Bronchial epithelial cell (primary cell): ENCODE data around the gene SENP2. TPM values are rescaled to one million over a fixed set of nuclear protein-coding genes. Genes with fewer than 3 reads are reported as not detected.

Source experiments
- DNase-seq: peaks from one replicate; pipeline ENCODE4 v3.0.0-alpha.2; 2010; ENCODE audit warnings: low read depth
- FAIRE-seq: peaks from 2 replicates; lab custom pipeline; 2011; peaks lifted over from hg19 to GRCh38; lab: Jason Lieb, UNC
- H3K27me3 ChIP-seq: 2 replicates; pipeline ENCODE4 v1.5.1; 2011; ENCODE audit warnings: low read length; ENCODE audit not compliant: control insufficient read depth, insufficient read depth
- H3K36me3 ChIP-seq: 2 replicates; pipeline ENCODE4 v1.5.1; 2011; ENCODE audit warnings: low read length; ENCODE audit not compliant: control insufficient read depth, insufficient read depth
- H3K4me3 ChIP-seq: 2 replicates; pipeline ENCODE4 v1.5.1; 2011; ENCODE audit warnings: mild to moderate bottlenecking, low read depth, low read length, control low read depth
- total RNA-seq: library from RNA; depleted of rRNA; stranded (reverse); fragments of >200 nt; gene quantifications from 2 replicates; pipeline ENCODE4 v1.2.1, GENCODE V29; 2014
- TF ChIP-seq, protein P1 (sequence below): IDR thresholded peaks from 2 replicates; pipeline ENCODE4 v1.5.1; 2011; ENCODE audit warnings: mild to moderate bottlenecking, moderate library complexity, low read length, control low read depth, inconsistent platforms; ENCODE audit not compliant: insufficient read depth, severe bottlenecking

Gene SENP2
- total RNA-seq, 1 donor from 2014 or later: 30.5 TPM

DNA sequence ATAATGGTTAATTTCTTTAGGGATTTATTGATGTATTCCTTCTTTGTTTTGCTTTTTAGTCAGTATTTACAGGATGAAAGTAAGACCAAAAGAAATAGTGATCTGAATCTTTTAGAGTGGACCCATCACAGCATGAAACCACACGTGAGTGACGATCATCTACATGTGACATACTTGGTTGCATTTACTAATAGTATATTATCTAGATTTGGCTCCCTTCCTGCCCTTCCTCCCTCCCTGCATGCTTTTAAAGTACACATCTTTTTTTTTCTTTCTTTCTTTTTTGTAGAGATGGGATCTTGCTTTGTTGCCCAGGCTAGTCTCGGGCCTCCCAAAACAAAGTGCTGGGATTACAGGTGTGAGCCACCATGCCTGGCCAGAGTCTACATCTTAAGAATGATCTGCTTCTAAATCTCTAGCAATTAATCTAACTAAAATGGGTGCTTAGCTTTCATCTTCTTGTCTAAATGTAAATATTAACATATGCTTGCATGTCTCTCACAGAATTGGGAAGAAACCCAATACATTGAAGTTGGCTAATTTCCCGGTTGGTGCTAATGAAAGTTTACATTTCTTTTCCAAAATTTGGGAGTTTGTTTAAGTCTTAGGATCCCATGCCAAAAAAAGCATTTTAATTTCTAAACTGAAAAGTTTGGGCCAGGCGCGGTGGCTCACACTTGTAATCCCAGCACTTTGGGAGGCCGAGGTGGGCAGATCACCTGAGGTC lies 38.0 kb downstream of the SENP2 start:
- DNase-seq (no peak), FAIRE-seq (no peak)
- H3K36me3 ChIP-seq: peaks cover 6% of the 10 kb centered on the region
- no peaks in the 10 kb centered on the region for H3K27me3 ChIP-seq
- TF ChIP-seq, protein P1, sequence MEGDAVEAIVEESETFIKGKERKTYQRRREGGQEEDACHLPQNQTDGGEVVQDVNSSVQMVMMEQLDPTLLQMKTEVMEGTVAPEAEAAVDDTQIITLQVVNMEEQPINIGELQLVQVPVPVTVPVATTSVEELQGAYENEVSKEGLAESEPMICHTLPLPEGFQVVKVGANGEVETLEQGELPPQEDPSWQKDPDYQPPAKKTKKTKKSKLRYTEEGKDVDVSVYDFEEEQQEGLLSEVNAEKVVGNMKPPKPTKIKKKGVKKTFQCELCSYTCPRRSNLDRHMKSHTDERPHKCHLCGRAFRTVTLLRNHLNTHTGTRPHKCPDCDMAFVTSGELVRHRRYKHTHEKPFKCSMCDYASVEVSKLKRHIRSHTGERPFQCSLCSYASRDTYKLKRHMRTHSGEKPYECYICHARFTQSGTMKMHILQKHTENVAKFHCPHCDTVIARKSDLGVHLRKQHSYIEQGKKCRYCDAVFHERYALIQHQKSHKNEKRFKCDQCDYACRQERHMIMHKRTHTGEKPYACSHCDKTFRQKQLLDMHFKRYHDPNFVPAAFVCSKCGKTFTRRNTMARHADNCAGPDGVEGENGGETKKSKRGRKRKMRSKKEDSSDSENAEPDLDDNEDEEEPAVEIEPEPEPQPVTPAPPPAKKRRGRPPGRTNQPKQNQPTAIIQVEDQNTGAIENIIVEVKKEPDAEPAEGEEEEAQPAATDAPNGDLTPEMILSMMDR: no peak
- H3K4me3 ChIP-seq: no peak overlapping the region

DNA sequence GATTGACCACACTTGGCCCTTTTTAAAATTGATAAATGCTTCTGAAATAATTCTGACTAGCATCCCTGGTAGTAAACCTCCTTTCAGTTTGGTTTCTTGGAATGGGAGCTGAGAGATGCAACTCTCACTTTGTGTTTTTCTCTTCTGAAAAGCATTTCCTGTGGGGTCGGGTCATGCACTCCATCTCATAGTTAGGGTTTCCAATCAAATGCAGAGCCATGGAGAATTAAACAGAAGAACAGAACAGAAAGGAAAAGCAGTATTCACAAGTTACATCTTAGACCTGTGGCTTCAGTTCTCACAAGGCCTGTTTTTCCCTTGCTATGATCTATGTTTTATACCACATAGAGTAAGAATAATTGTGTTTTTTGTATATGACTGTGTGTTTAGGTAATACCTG lies 39.7 kb downstream of the SENP2 start:
- no peak overlapping the region for H3K4me3 ChIP-seq
- DNase-seq: no peak
- no peaks in the 10 kb centered on the region for H3K27me3 ChIP-seq
- no peak for FAIRE-seq
- H3K36me3 ChIP-seq: peaks cover 6% of the 10 kb centered on the region
- TF ChIP-seq, protein P1: no peak

DNA sequence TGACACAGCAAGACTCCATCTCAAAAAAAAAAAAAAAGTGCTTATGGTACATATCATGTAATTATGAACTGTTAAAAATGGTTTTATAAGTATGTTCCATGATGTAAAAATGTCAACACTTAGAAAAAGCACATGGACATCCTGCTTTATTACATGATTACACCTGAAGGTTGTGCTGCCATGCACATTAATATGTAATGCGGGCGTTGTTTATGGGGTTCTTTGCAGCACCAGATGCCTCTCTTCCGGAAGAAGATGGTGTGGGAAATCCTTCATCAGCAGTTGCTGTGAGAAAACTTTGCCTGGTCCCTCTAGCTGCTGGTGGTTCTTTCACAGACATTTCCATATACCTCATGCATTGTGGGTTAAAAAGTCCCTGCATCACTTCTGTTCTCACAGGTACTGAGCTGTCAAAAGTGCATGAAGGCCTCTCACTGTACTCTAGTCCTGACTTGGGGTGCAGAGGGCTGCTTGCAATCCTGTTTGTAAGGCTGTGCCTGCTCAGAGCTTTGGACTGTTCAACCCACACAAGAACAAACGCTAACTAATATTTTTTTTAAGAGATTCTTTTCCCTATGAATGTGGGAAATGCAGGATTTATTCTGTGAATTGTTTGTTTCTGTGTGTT lies 43.6 kb downstream of the SENP2 start:
- FAIRE-seq (no peak), DNase-seq (peak; percentile 12)
- Histone ChIP-seq H3K27me3 (no peaks in the 10 kb centered on the region), H3K4me3 (no peak overlapping the region), H3K36me3 (peaks cover 3% of the 10 kb centered on the region)
- TF ChIP-seq, protein P1: no peak

DNA sequence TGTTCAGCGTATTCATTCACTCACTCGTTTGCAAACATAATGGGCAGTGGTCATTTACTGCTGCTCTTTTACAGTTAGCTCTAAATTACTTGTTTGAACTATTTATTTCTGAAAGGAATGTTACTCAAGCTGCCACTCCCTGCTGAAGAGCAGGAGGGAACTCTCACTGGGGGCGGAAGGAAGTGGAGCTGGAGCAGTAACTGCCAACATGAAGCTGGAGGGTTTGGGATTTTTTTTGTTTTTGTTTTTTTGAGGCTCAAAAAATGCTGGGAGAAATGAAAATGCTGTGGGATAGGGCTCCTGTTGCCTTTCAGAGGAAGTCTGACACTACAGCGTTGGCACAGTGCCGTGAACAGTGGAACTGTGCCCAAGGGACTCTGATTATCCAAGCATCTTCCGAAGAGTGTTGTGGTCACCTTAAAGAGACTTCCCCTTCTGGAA lies 44.1 kb downstream of the SENP2 start:
- Histone ChIP-seq H3K27me3 (no peaks in the 10 kb centered on the region), H3K36me3 (peaks cover 3% of the 10 kb centered on the region), H3K4me3 (no peak overlapping the region)
- TF ChIP-seq, protein P1: no peak
- no peak for FAIRE-seq
- DNase-seq: peak; percentile 34

DNA sequence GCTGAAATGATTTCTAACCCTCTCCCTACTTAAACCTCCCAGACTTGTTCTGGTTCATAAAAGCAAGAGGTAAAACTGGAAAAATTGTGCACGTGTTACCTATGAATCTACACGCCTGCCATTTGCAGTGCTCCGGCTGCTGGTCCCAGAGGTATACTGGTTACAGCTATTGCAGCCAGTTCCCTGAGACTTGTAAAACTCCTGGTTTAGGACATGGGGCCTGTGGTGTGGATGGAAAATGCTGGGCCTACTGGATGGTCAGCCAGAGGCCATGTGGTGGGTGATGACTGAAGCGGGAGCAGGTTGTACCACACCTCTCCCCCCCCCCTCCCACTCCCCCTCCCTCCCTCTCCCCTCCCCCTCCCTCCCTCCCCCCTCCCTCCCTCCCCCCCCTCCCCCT lies 45.0 kb downstream of the SENP2 start:
- TF ChIP-seq, protein P1: no peak
- DNase-seq: no peak
- FAIRE-seq: no peak
- H3K4me3 ChIP-seq: no peak overlapping the region
- no peaks in the 10 kb centered on the region for H3K27me3 ChIP-seq
- H3K36me3 ChIP-seq: no peaks in the 10 kb centered on the region
